Esophagus mucosa (tissue), 1 donor: Measurements from ENCODE around the gene UBE2V1. TPM values are rescaled to one million over a fixed set of nuclear protein-coding genes. Genes with fewer than 3 reads are reported as not detected.
"Not testable (repeated sequence)": the region's sequence is repeated elsewhere in the genome, so short reads cannot be mapped to it uniquely, and the experiment has no call there.

ENCODE experiments used
- ATAC-seq: fragments of 200-7000 bp; cut with Tn5 transposase; one replicate; pipeline ENCODE4 v1.9.1; 2020
- total RNA-seq: library from RNA; stranded (reverse); gene quantifications from one replicate; pipeline ENCODE4 v1.2.4, GENCODE V29; 2023
- donor health status: DM: yes; HTN: yes; CAD: no.

The UBE2V1 gene
- total RNA-seq, 1 donor from 2014 or later, result 75.6 TPM

DNA sequence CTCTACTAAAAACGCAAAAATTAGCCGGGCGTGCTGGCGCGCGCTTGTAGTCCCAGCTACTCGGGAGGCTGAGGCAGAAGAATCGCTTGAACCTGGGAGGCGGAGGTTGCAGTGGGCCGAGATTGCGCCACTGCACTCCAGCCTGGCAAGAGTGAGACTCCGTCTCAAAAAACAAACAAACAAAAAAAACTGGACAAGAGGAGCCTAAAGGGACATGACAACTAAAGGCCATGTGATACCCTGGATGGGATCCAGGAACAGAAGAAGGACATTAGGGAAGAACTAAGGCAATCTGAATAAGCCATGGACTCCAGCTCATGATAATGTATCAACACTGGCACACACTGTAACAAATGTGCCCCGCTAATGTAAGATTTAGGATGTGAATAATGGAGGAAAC lies 24.8 kb upstream of the UBE2V1 start:
- ATAC-seq, result not testable (repeated sequence)

DNA sequence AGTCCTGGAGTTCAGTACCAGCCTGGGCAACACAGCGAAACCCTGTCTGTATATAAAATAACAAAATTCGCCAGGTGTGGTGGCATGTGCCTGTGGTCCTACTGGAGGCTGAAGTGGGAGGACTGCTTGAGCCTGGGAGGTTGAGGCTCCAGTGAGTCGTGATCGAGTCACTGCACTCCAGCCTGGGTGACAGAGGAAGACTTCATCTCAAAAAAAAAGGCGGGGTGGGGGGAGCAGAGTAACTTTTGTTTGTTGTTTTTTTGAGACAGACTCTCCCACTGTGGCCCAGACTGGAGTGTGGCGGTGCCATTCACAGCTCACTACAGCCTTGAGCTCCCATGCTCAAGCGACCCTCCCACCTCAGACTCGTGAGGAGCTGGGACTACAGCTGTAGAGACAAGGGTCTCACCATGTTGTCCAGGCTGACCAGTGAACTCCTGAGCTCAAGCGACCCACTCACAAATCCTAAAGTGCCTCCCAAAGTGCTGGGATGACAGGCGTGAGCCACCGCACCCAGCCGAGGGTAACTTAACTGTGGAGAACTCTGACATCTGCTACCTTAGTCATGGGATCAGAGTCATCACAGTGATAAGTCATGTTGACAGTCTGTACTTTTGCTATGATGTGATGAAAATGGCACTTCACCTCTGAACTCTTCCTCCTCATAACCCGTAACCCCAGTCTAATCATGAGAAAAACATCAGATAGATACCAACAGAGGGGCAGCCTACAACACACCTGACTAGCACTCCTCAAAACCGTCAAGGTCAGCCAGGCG lies 24.1 kb upstream of the UBE2V1 start:
- ATAC-seq, result peak; percentile 39

DNA sequence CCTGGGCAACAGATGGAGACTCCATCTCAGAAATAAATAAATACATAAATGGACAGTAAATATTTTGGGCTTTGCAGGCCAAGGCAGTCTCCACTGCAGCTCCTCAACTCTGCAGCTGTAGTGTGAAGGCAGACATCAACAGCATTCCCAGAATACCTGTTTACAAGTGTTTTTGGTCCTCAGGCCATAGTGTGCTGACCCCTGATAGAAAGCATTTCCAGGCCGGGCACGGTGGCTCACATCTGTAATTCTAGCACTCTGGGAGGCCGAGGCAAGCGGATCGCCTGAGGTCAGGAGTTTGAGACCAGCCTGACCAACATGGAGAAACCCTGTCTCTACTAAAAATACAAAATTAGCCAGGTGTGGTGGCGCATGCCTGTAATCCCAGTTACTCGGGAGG lies 22.2 kb upstream of the UBE2V1 start:
- not testable (repeated sequence) for ATAC-seq

GRCh38 chr20:50133474-50134217 lies 20.7 kb upstream of the UBE2V1 start:
- no peak for ATAC-seq

DNA sequence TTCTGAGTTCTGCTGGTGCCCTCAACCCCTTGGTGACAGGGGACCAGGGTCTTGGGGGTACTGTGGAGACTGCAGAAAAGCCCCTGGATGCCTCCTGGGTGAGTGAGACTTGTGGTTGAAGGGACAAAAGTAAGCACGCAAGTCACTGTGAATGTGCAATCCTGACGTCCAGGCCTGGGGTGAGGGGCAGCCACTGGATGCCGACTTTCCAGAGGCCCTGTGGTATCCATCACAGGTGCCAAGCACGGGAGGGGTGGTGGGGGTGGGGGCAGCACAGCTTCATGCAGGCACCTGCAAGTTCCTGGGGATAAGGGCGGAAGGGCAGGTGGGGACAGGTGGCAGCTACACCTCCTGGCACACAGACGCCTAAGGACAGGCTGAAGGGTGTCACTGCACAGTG lies 20.1 kb upstream of the UBE2V1 start:
- ATAC-seq, result no peak

- no peak for ATAC-seq
These were observed 18.0 kb upstream of the UBE2V1 start for GRCh38 chr20:50130995-50131394.

GRCh38 chr20:50130356-50130723 lies 17.4 kb upstream of the UBE2V1 start:
- no peak for ATAC-seq

GRCh38 chr20:50129662-50130355 lies 16.9 kb upstream of the UBE2V1 start:
- ATAC-seq, result no peak

- ATAC-seq, result no peak
These were observed 15.6 kb upstream of the UBE2V1 start for GRCh38 chr20:50128520-50128905.

DNA sequence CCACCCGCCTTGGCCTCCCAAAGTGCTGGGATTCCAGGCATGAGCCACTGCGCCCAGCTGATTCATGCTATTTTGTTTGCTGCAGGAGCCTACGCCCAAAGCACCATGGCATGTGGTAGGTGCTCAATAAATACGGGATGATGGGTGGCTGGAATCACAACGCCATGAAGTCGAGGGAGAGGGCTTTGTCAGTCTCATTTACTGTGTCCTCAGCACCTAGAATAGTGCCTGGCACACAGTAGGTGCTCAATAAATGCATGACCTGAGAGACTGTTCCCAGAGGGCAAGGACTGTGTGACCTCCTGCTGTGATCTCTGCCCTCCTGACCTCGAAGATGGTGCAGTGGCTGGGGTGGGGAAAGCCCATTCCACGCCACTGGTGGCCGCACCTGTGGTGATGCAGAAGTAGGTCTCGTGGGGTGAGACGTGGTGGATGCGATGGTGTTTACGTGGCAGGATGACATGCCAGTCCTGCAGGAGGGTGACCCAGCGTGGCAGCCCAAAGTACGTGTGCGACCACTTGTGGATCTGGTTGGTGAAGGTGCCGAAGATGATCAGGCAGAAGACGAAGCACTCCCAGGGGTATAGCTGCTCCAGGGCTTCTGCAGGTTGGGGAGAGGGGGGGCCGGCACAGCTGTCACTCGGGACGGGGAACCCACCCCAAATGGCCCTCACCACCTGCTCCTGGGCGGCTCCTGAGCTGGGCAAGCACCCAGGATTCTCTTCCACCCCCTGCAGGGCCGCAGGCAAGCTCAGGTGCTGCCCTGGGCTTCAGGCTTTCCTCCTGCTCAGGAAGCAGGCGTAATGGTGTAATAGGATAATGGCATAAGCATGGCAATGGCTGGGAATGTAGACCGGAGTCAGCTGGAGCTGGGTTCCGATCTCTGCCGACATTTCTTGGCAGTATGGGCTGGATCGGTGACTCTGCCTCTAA lies 14.9 kb upstream of the UBE2V1 start:
- no peak for ATAC-seq

- ATAC-seq, result peak; percentile 83
These were observed 13.7 kb upstream of the UBE2V1 start for GRCh38 chr20:50126662-50127061.

- no peak for ATAC-seq
These were observed 12.3 kb upstream of the UBE2V1 start for GRCh38 chr20:50125279-50125678.

DNA sequence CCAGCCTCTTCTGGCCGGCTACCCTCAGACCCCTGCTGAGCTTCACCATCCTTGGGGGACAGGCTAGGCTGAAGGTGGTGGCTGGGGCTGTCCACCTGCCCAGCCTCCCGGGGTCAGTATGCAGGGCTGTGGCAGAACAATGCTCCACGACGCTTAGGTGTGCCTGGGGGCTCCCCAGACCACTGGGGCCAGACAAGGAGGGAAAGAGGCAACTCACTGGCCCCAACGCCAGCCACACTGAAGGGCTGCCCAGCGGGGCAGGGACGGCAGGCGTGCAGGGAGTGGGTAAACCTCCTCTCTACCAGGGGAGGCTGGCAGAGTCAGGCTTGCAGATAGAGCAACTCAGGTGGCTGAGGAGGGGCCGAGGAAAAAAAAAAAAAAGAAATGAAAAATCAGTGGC lies 11.5 kb upstream of the UBE2V1 start:
- no peak for ATAC-seq

GRCh38 chr20:50123418-50123817 lies 10.5 kb upstream of the UBE2V1 start:
- ATAC-seq, result no peak

GRCh38 chr20:50122763-50123162 lies 9.8 kb upstream of the UBE2V1 start:
- no peak for ATAC-seq

GRCh38 chr20:50121858-50122271 lies 8.9 kb upstream of the UBE2V1 start:
- ATAC-seq, result peak; percentile 57

- ATAC-seq, result peak; percentile 77
These were observed 8.2 kb upstream of the UBE2V1 start for GRCh38 chr20:50120935-50121693.

DNA sequence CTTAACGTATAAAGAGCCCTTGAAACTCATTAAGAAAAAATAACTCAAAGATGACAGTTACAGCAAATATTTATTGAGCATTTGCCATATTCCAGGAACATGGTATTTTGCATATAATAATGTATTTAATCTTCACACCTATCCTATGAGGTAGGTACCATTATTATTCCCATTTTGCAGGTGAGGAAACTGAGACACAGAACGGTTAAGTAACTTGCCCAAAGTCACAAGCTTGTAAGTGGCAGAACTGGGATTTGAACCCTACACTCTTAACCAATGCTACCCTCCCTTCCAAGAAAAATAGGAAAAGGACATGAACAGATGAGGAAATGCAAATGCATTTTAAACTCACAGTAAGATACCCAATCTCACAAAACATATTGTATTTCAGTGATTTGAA lies 5.3 kb upstream of the UBE2V1 start:
- ATAC-seq, result no peak

DNA sequence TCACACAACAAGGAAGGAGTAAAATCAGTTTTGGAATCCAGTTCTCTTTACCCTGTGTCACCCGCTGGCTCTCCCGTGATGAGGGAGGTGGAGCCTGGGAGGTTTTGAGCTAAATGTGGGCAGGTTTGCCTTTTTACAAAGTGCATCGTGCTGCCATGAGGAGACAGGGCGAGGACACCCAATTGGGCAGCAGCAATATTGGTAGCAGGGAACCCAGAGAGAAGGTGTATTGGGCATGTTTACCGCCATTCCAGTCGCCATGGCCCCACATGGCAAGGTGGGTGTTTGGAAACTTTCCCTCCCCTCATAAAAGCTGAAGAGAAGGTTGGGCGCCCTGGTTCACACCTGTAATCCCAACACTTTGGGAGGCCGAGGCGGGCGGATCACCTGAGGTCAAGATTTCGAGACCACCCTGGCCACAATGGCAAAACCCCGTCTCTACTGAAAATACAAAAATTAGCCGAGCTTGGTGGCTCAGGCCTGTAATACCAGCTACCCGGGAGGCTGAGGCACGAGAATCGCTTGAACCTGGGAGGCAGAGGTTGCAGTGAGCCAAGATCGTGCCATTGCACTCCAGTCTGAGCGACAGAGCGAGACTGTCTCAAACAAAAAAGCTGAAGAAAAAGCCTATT lies 3.5 kb upstream of the UBE2V1 start:
- ATAC-seq, result no peak

GRCh38 chr20:50115591-50116367 lies 2.8 kb upstream of the UBE2V1 start:
- ATAC-seq, result peak; percentile 80
